Epithelial cell of esophagus (primary cell): Measurements from ENCODE around the gene ELL2.

ENCODE experiments used
- DNase-seq: peaks from one replicate; pipeline ENCODE4 v3.0.0; 2010; ENCODE audit warnings: low read depth
- H3K4me3 ChIP-seq: 2 replicates; pipeline ENCODE4 v1.5.1; 2011; ENCODE audit warnings: mild to moderate bottlenecking, low read length, control low read depth
- TF ChIP-seq, protein P1 (sequence below): IDR thresholded peaks from 2 replicates; pipeline ENCODE4 v1.5.1; 2011; ENCODE audit warnings: low read depth, mild to moderate bottlenecking, low read length, control low read depth, inconsistent platforms; ENCODE audit not compliant: insufficient read depth; ENCODE audit errors: missing control alignments

Gene ELL2

DNA sequence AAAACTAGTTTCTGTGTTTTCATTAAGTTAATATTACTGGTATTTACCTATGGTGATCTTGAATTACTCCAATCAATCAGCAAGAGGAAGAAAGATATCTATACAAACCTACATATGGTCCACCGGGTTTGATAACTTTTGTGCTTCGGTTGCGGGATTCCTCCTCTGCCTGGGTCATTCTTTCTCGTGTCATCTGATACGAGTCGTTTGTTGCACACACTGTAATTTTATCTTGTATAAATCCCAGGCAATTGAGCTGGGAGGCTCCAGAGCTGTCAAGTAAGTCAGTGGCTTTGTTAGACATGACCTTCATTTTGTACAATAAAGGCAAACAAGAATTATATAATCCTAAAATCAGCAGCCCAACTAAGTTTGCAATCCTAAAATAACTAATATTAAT is 48.0 kb downstream of the ELL2 start:
- TF ChIP-seq, protein P1, sequence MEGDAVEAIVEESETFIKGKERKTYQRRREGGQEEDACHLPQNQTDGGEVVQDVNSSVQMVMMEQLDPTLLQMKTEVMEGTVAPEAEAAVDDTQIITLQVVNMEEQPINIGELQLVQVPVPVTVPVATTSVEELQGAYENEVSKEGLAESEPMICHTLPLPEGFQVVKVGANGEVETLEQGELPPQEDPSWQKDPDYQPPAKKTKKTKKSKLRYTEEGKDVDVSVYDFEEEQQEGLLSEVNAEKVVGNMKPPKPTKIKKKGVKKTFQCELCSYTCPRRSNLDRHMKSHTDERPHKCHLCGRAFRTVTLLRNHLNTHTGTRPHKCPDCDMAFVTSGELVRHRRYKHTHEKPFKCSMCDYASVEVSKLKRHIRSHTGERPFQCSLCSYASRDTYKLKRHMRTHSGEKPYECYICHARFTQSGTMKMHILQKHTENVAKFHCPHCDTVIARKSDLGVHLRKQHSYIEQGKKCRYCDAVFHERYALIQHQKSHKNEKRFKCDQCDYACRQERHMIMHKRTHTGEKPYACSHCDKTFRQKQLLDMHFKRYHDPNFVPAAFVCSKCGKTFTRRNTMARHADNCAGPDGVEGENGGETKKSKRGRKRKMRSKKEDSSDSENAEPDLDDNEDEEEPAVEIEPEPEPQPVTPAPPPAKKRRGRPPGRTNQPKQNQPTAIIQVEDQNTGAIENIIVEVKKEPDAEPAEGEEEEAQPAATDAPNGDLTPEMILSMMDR = no peak
- no peak for DNase-seq
- no peak overlapping the region for H3K4me3 ChIP-seq

DNA sequence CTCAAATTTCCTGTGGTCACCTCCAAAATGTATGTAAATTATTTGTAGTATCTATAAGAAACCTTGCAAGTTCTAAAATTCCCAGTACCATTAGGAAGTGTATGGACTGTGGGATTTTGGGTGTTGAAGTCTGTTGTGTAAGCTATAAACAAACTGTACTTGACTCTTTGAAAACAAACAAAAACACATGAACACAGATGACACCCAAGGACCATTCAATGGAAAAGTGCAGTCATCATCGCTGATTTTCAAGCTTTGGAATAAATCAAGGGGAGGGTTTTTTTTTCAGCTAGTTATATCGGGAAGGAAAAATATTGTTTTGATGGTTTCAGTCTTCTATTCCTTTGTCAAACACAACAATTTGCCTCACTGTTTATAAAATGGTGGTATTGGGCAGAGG is 49.6 kb downstream of the ELL2 start:
- no peak overlapping the region for H3K4me3 ChIP-seq
- TF ChIP-seq, protein P1 = no peak
- DNase-seq = no peak

GRCh38 chr5:95910521-95910920 is 51.1 kb downstream of the ELL2 start:
- TF ChIP-seq, protein P1 = no peak
- no peak overlapping the region for H3K4me3 ChIP-seq
- no peak for DNase-seq

GRCh38 chr5:95909738-95910137 is 51.9 kb downstream of the ELL2 start:
- DNase-seq = no peak
- TF ChIP-seq, protein P1 = no peak

DNA sequence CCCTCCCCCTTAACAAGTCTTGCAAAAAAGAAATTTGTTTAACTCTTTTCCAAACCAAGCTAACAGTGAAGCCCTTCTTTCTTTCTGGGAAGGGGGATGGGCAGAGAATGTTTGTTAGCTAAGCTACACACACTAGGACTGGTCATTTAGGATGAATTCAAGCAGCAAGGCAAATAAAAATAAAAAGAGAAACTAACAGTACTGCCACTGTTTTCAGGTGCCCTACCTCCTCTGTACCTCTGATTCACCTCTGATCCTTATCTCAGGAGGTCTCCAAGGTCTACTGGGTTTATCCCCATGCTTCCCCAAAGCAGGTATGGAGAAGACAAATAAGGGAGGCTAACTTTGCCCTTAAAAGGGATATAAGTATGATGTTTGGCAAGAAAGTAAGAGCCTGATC is 52.9 kb downstream of the ELL2 start:
- TF ChIP-seq, protein P1 = no peak
- H3K4me3 ChIP-seq = no peak overlapping the region
- no peak for DNase-seq

More at GRCh38 chr5:95909738-95910137, 51.9 kb downstream of the ELL2 start:
- H3K4me3 ChIP-seq = no peak overlapping the region

- TF ChIP-seq, protein P1 = no peak
- H3K4me3 ChIP-seq = no peak overlapping the region
- no peak for DNase-seq
These were observed 53.6 kb downstream of the ELL2 start for GRCh38 chr5:95907740-95908706.
